Mesodermal cell (in vitro differentiated cells): ENCODE results near the gene CEP164. TPM values are rescaled to one million over a fixed set of nuclear protein-coding genes. Genes with fewer than 3 reads are reported as not detected.

Experiments
- H3K27ac ChIP-seq: 2 replicates; pipeline ENCODE4 v1.7.0; 2013; ENCODE audit warnings: mild to moderate bottlenecking, low read depth, low read length, moderate library complexity; ENCODE audit not compliant: severe bottlenecking
- H3K36me3 ChIP-seq: 2 replicates; pipeline ENCODE4 v1.7.1; 2013; ENCODE audit warnings: mild to moderate bottlenecking, low read length, moderate library complexity; ENCODE audit not compliant: control insufficient read depth, insufficient read depth
- H3K4me1 ChIP-seq: one replicate; pipeline ENCODE4 v1.7.1; 2013; ENCODE audit warnings: mild to moderate bottlenecking, low read length; ENCODE audit not compliant: insufficient read depth, control insufficient read depth, poor library complexity, severe bottlenecking
- H3K4me3 ChIP-seq: 2 replicates; pipeline ENCODE4 v1.7.0; 2013; ENCODE audit warnings: low read length, control low read depth, mild to moderate bottlenecking; ENCODE audit not compliant: insufficient read depth, poor library complexity, severe bottlenecking; ENCODE audit errors: extremely low read depth
- H3K9me3 ChIP-seq: 2 replicates; pipeline ENCODE4 v1.7.1; 2013; ENCODE audit warnings: mild to moderate bottlenecking, low read length, moderate library complexity; ENCODE audit not compliant: control insufficient read depth
- WGBS, 2 experiments: methylation state at CpG; one replicate each; pipeline ENCODE4 v1.1.5; 2013; ENCODE audit warnings: missing lambda C conversion rate in 2 of 2; ENCODE audit not compliant: insufficient coverage in 2 of 2; 5-methylcytosine and 5-hydroxymethylcytosine counted together
- polyA plus RNA-seq, 2 experiments: library from polyadenylated mRNA; stranded (reverse); fragments of 50-300 nt; gene quantifications; one replicate each; pipeline ENCODE4 v1.2.3, GENCODE V29; 2013

Gene CEP164
- 19.4 TPM for polyA plus RNA-seq (2013, experiment 1 of 2)
- 15.7 TPM for polyA plus RNA-seq (2013, experiment 2 of 2)

- H3K4me1 ChIP-seq = peaks cover 5% of the 10 kb centered on the region
- WGBS, 2 experiments = 0 to 1% methylated on average over 46 to 48 of the region's 64 CpGs
- H3K9me3 ChIP-seq = no peaks in the 10 kb centered on the region
- H3K4me3 ChIP-seq = peak within 1 kb of the TSS; percentile 72
- H3K36me3 ChIP-seq = no peaks in the 10 kb centered on the region
- peak within 1 kb of the TSS; percentile 85 for H3K27ac ChIP-seq
Measured at GRCh38 chr11:117327567-117328374, at the start of gene CEP164. Gene CEP164, plus strand, starts transcription at chr11:117327854. Its CDS starts 10,733 bp downstream, at chr11:117338587.

- no peak overlapping the region for H3K4me3 ChIP-seq
- no peak overlapping the region for H3K27ac ChIP-seq
- H3K36me3 ChIP-seq = peaks cover 30% of the 10 kb centered on the region
- peaks cover 4% of the 10 kb centered on the region for H3K9me3 ChIP-seq
- H3K4me1 ChIP-seq = peaks cover 34% of the 10 kb centered on the region
- WGBS, 2 experiments = 100% methylated on average over 1 of the region's 2 CpGs; no CpG with 5 or more reads in 1 of the 2 experiments
Measured at GRCh38 chr11:117278347-117278746, 49.3 kb upstream of the CEP164 start.

- WGBS, 2 experiments = 82 to 84% methylated on average over 2 to 3 of the region's 4 CpGs
- Histone ChIP-seq H3K9me3 (no peaks in the 10 kb centered on the region), H3K36me3 (peaks cover 37% of the 10 kb centered on the region), H3K27ac (peak overlapping the region; percentile 34), H3K4me3 (no peak overlapping the region), H3K4me1 (peaks cover 27% of the 10 kb centered on the region)
Measured at GRCh38 chr11:117279711-117280376, 47.8 kb upstream of the CEP164 start.

GRCh38 chr11:117281159-117281558, 46.5 kb upstream of the CEP164 start:
- peaks cover 27% of the 10 kb centered on the region for H3K4me1 ChIP-seq
- H3K4me3 ChIP-seq = no peak overlapping the region
- WGBS, 2 experiments = 45 to 56% methylated on average over 2 to 6 of the region's 6 CpGs
- H3K9me3 ChIP-seq = no peaks in the 10 kb centered on the region
- H3K36me3 ChIP-seq = peaks cover 41% of the 10 kb centered on the region
- peak overlapping the region; percentile 70 for H3K27ac ChIP-seq

- peak overlapping the region; percentile 70 for H3K27ac ChIP-seq
- H3K4me3 ChIP-seq = no peak overlapping the region
- H3K36me3 ChIP-seq = peaks cover 46% of the 10 kb centered on the region
- peaks cover 27% of the 10 kb centered on the region for H3K4me1 ChIP-seq
- WGBS, 2 experiments = 96 to 100% methylated on average over 2 to 4 of the region's 7 CpGs
- H3K9me3 ChIP-seq = no peaks in the 10 kb centered on the region
Measured at GRCh38 chr11:117281869-117282268, 45.8 kb upstream of the CEP164 start.

GRCh38 chr11:117282956-117283355, 44.7 kb upstream of the CEP164 start:
- H3K27ac ChIP-seq = no peak overlapping the region
- H3K4me3 ChIP-seq = no peak overlapping the region
- 100% methylated on average over 2 to 3 of the region's 3 CpGs for whole genome bisulfite sequencing, 2 experiments
- H3K4me1 ChIP-seq = peaks cover 27% of the 10 kb centered on the region
- peaks cover 57% of the 10 kb centered on the region for H3K36me3 ChIP-seq
- no peaks in the 10 kb centered on the region for H3K9me3 ChIP-seq

GRCh38 chr11:117284053-117284452, 43.6 kb upstream of the CEP164 start:
- peaks cover 68% of the 10 kb centered on the region for H3K36me3 ChIP-seq
- H3K4me1 ChIP-seq = peaks cover 27% of the 10 kb centered on the region
- 100% methylated on average over 1 of the region's 2 CpGs; no CpG with 5 or more reads in 1 of the 2 experiments for WGBS, 2 experiments
- no peak overlapping the region for H3K27ac ChIP-seq
- no peak overlapping the region for H3K4me3 ChIP-seq
- H3K9me3 ChIP-seq = no peaks in the 10 kb centered on the region

GRCh38 chr11:117286588-117286987, 41.1 kb upstream of the CEP164 start:
- no peak overlapping the region for H3K27ac ChIP-seq
- peaks cover 89% of the 10 kb centered on the region for H3K36me3 ChIP-seq
- no peaks in the 10 kb centered on the region for H3K9me3 ChIP-seq
- peaks cover 11% of the 10 kb centered on the region for H3K4me1 ChIP-seq
- WGBS, 2 experiments = 100% methylated on average over 1 of the region's 2 CpGs; no CpG with 5 or more reads in 1 of the 2 experiments
- no peak overlapping the region for H3K4me3 ChIP-seq

- Histone ChIP-seq H3K4me3 (no peak overlapping the region), H3K27ac (no peak overlapping the region), H3K36me3 (peaks cover 85% of the 10 kb centered on the region), H3K4me1 (peaks cover under 1% of the 10 kb centered on the region), H3K9me3 (no peaks in the 10 kb centered on the region)
- WGBS, 2 experiments = 100% methylated on average over 1 of the region's 3 CpGs
Measured at GRCh38 chr11:117287668-117288067, 40.0 kb upstream of the CEP164 start.

- Histone ChIP-seq H3K4me1 (peaks cover 4% of the 10 kb centered on the region), H3K27ac (no peak overlapping the region), H3K9me3 (no peaks in the 10 kb centered on the region), H3K36me3 (peaks cover 80% of the 10 kb centered on the region), H3K4me3 (no peak overlapping the region)
- WGBS, 2 experiments = 100% methylated on average over 1 of the region's 1 CpG
Measured at GRCh38 chr11:117289795-117290194, 37.9 kb upstream of the CEP164 start.
